Brain microvascular endothelial cell (primary cell): ENCODE results near the gene SLC26A4.

ENCODE experiments used
- DNase-seq: peaks from one replicate; pipeline ENCODE4 v3.0.0-alpha.2; 2020
- H3K27ac ChIP-seq: fragments of 250-450 bp; sonication (Bioruptor Pico); 2 replicates; pipeline ENCODE4 v1.5.1; 2020; ENCODE audit warnings: mild to moderate bottlenecking, moderate library complexity
- H3K27me3 ChIP-seq: fragments of 250-450 bp; sonication (Bioruptor Pico); replicated peaks from 2 replicates; pipeline ENCODE4 v1.5.1; 2020; ENCODE audit warnings: mild to moderate bottlenecking
- H3K36me3 ChIP-seq: fragments of 250-450 bp; sonication (Bioruptor Pico); replicated peaks from 2 replicates; pipeline ENCODE4 v1.5.1; 2020; ENCODE audit warnings: mild to moderate bottlenecking
- H3K4me3 ChIP-seq: 2 replicates; pipeline ENCODE4 v1.5.1; 2011; ENCODE audit warnings: low read depth, mild to moderate bottlenecking, control low read depth, low read length, moderate library complexity
- CTCF ChIP-seq: IDR thresholded peaks from 2 replicates; pipeline ENCODE4 v1.5.1; 2011; ENCODE audit warnings: low read depth, mild to moderate bottlenecking, moderate library complexity, low read length, control low read depth, inconsistent platforms; ENCODE audit errors: missing control alignments
- in situ Hi-C: cut with HindIII; loops from 2 replicates; pipeline ENCODE4 v1.10.0; 2017; ENCODE audit warnings: low sequenced_read_pairs, low pct_ligation_motif_present

SLC26A4 gene

DNA sequence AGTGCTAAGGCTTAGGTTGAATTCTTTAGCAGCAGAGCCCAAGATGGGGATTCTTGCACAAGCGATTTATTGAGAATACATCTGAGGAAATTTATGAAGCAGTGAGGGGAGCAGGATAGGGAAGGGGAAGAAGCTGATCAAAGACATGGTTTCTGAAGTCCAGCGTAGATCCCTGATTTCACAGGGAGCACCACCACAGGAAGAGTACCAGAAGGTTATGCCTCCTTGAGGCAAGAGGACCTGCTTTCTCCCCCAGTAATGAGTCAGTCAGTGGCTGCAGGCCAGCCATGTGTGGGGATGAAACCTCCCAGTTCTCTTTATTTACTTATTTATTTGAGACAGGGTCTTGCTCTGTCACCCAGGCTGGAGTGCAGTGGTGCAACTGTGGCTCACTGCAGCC is 48.3 kb downstream of the SLC26A4 start:
- no peak overlapping the region for H3K4me3 ChIP-seq
- in situ Hi-C loops, result loop anchor here (25.0 kb wide), 1 partner anchor 247 kb away; the partner anchor contains the start of gene GPR22
- DNase-seq, result no peak
- TF ChIP-seq CTCF, result no peak
- H3K27me3 ChIP-seq, result no peaks in the 10 kb centered on the region
- H3K27ac ChIP-seq, result no peak overlapping the region
- no peaks in the 10 kb centered on the region for H3K36me3 ChIP-seq

DNA sequence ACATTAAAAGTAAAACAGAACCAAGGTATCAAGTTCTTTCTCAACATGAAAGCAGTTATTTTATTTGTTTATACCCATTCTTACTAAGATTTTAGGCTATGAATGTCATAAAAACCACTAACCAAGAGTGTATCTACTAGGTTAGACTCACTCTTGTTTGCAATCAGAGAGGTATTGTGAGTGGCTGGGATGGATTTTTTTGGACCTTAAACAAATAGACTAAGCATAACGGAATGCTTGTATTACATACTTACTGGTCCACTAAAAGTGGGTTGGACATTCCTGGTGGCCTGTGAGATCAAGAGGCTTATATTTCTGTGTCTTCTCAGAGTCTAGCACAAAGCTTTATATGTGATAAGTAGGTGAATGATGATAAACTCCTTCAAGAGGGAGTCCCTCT is 50.7 kb downstream of the SLC26A4 start:
- DNase-seq, result peak; percentile 73
- no peaks in the 10 kb centered on the region for H3K27me3 ChIP-seq
- in situ Hi-C loops, result loop anchor here (25.0 kb wide), 1 partner anchor 249 kb away; the partner anchor contains the start of gene GPR22
- H3K27ac ChIP-seq, result no peak overlapping the region
- no peaks in the 10 kb centered on the region for H3K36me3 ChIP-seq
- H3K4me3 ChIP-seq, result no peak overlapping the region
- no peak for TF ChIP-seq CTCF

- in situ Hi-C loops, result loop anchor here (25.0 kb wide), 1 partner anchor 250 kb away; the partner anchor contains the start of gene GPR22
These were observed 51.4 kb downstream of the SLC26A4 start for GRCh38 chr7:107712025-107712424.

GRCh38 chr7:107712896-107713295 is 52.3 kb downstream of the SLC26A4 start:
- Histone ChIP-seq H3K4me3 (no peak overlapping the region), H3K27me3 (no peaks in the 10 kb centered on the region), H3K36me3 (no peaks in the 10 kb centered on the region), H3K27ac (no peak overlapping the region)
- TF ChIP-seq CTCF, result no peak
- DNase-seq, result no peak
- in situ Hi-C loops, result loop anchor here (25.0 kb wide), 1 partner anchor 251 kb away; the partner anchor contains the start of gene GPR22

More at GRCh38 chr7:107712025-107712424, 51.4 kb downstream of the SLC26A4 start:
- Histone ChIP-seq H3K27me3 (no peaks in the 10 kb centered on the region), H3K27ac (no peak overlapping the region), H3K4me3 (no peak overlapping the region), H3K36me3 (no peaks in the 10 kb centered on the region)
- DNase-seq, result no peak
- no peak for TF ChIP-seq CTCF

DNA sequence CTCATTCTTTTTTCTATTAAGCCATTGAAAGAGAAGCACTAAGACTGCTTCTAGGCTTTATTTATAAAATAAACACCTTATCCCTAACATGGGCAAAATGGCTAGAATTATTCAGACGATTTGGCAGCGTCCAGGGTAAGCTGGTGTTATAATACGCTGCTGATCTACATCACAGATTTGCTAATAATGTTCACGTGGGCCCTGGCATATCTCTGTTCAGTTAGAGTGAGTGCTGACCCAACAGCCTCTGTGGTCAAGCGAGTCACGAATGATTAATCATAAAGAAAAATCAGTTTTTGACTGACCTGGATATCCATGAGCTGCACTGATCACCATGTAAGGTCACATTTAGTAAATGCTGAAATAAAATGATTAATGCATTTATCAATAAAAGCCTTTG is 54.9 kb downstream of the SLC26A4 start:
- no peak for TF ChIP-seq CTCF
- Histone ChIP-seq H3K27ac (no peak overlapping the region), H3K36me3 (no peaks in the 10 kb centered on the region), H3K27me3 (no peaks in the 10 kb centered on the region), H3K4me3 (no peak overlapping the region)
- in situ Hi-C loops, result loop anchor here (25.0 kb wide), 1 partner anchor 253 kb away; the partner anchor contains the start of gene GPR22
- DNase-seq, result peak; percentile 69

GRCh38 chr7:107718456-107719193 is 58.0 kb downstream of the SLC26A4 start:
- Histone ChIP-seq H3K27me3 (no peaks in the 10 kb centered on the region), H3K4me3 (no peak overlapping the region), H3K27ac (no peak overlapping the region), H3K36me3 (no peaks in the 10 kb centered on the region)
- DNase-seq, result no peak
- no peak for TF ChIP-seq CTCF
- in situ Hi-C loops, result loop anchor here (25.0 kb wide), 1 partner anchor 256 kb away; the partner anchor contains the start of gene GPR22
